GM12878 (cell line): ENCODE measurements around the gene NPM3. TPM values are rescaled to one million over a fixed set of nuclear protein-coding genes. Genes with fewer than 3 reads are reported as not detected.

ENCODE experiments used
- ASH2L ChIP-seq: fragments of 300-600, 200-600 bp; sonication (generic); IDR thresholded peaks from 2 replicates; pipeline ENCODE4 v1.6.1; 2017; ENCODE audit warnings: low read depth, mild to moderate bottlenecking, borderline replicate concordance
- CUX1 ChIP-seq: IDR thresholded peaks from 2 replicates; pipeline ENCODE4 v1.6.1; 2012; ENCODE audit warnings: improper control_type of control experiment, low read depth, low read length; ENCODE audit not compliant: insufficient replicate concordance
- FOS ChIP-seq: IDR thresholded peaks from 3 replicates; pipeline ENCODE4 v1.6.1; 2011; ENCODE audit warnings: borderline replicate concordance; ENCODE audit not compliant: insufficient read length; ENCODE audit errors: extremely low read depth
- JUNB ChIP-seq: IDR thresholded peaks from 2 replicates; pipeline ENCODE4 v1.6.1; 2016; ENCODE audit warnings: antibody characterized with exemption, mild to moderate bottlenecking
- KAT2A ChIP-seq: conservative IDR thresholded peaks from 2 replicates; pipeline ENCODE4 v1.6.1; 2011; ENCODE audit warnings: low read depth, low read length; ENCODE audit not compliant: control insufficient read depth
- NFXL1 ChIP-seq: fragments of 450-650 bp; IDR thresholded peaks from 2 replicates; pipeline ENCODE4 v1.6.1; 2017; ENCODE audit warnings: antibody characterized with exemption, mild to moderate bottlenecking, borderline replicate concordance
- NR2C1 ChIP-seq: fragments of 450-650 bp; IDR thresholded peaks from 2 replicates; pipeline ENCODE4 v1.6.1; 2017; ENCODE audit warnings: antibody characterized with exemption, mild to moderate bottlenecking, moderate library complexity
- NR2C2 ChIP-seq: IDR thresholded peaks from 2 replicates; pipeline ENCODE4 v1.6.1; 2011; ENCODE audit warnings: borderline replicate concordance, low read depth; ENCODE audit not compliant: control insufficient read depth, insufficient read length
- NRF1 ChIP-seq: conservative IDR thresholded peaks from 2 replicates; pipeline ENCODE4 v1.6.1; 2011; ENCODE audit warnings: mild to moderate bottlenecking, low read depth, low read length, improper control_type of control experiment
- SIX5 ChIP-seq: IDR thresholded peaks from 2 replicates; pipeline ENCODE4 v1.6.1; 2011; ENCODE audit warnings: mild to moderate bottlenecking, low read depth, low read length, moderate library complexity; ENCODE audit not compliant: severe bottlenecking
- SP1 ChIP-seq: IDR thresholded peaks from one replicate; pipeline ENCODE4 v1.6.1; 2011; ENCODE audit warnings: low read depth, low read length
- ZZZ3 ChIP-seq: IDR thresholded peaks from 2 replicates; pipeline ENCODE4 v1.6.1; 2011; ENCODE audit warnings: low read depth; ENCODE audit not compliant: control insufficient read depth, insufficient read length
- polyA plus RNA-seq, 11 experiments: library from polyadenylated mRNA; depleted of rRNA in 4 of 11; unstranded in 6 of 11; stranded (reverse) in 5 of 11; fragments of >200 nt; fragmentation: Nextera tagmentation in 4 of 11; fragmentation: Illumina TruSeq in 1 of 11; extraction: Ambion mirVana in 4 of 11; extraction: Trizol in 1 of 11; gene quantifications; 1 replicate in 1 of 11; 2 replicates in 10 of 11; pipeline versions ENCODE4 v1.2.1 to v1.2.3, GENCODE V29; 2011 to 2016; ENCODE audit warnings: inconsistent platforms in 2 of 11, missing spikeins in 2 of 11, low read depth in 1 of 11
- total RNA-seq, 4 experiments: library from RNA; depleted of rRNA in 3 of 4; stranded (reverse); fragments of >200 nt in 3 of 4; fragmentation: Illumina TruSeq in 1 of 4; extraction: Trizol in 1 of 4; gene quantifications; 2 replicates each; pipeline versions ENCODE4 v1.2.1 to v1.2.3, GENCODE V29; 2013 to 2021
- TF ChIP-seq, protein P1 (sequence below), 3 experiments: IDR thresholded peaks in 2 of 3; conservative IDR thresholded peaks in 1 of 3; 2 replicates each; pipeline ENCODE4 v1.5.1; 2011; ENCODE audit warnings: low read depth in 3 of 3, low read length in 3 of 3, mild to moderate bottlenecking in 3 of 3, control low read depth in 2 of 3, moderate library complexity in 2 of 3, inconsistent platforms in 1 of 3, mixed read lengths in 1 of 3; ENCODE audit not compliant: control insufficient read depth in 2 of 3, insufficient read depth in 1 of 3; ENCODE audit errors: extremely low read depth in 1 of 3
- TF ChIP-seq, protein P2 (sequence below): fragments of 450-650 bp; IDR thresholded peaks from 2 replicates; pipeline ENCODE4 v1.6.1; 2014; ENCODE audit warnings: mild to moderate bottlenecking
- TF ChIP-seq, protein P3 (sequence below): fragments of 450-650 bp; IDR thresholded peaks from 2 replicates; pipeline ENCODE4 v1.6.1; 2017; ENCODE audit warnings: mild to moderate bottlenecking, moderate library complexity

The NPM3 gene
- total and polyA plus RNA-seq, 10 of the 15 experiments (the other 5 are each of a cell fraction or from before 2014, with no cell fraction given): 13.0 to 171 (median 93.3) TPM

DNA sequence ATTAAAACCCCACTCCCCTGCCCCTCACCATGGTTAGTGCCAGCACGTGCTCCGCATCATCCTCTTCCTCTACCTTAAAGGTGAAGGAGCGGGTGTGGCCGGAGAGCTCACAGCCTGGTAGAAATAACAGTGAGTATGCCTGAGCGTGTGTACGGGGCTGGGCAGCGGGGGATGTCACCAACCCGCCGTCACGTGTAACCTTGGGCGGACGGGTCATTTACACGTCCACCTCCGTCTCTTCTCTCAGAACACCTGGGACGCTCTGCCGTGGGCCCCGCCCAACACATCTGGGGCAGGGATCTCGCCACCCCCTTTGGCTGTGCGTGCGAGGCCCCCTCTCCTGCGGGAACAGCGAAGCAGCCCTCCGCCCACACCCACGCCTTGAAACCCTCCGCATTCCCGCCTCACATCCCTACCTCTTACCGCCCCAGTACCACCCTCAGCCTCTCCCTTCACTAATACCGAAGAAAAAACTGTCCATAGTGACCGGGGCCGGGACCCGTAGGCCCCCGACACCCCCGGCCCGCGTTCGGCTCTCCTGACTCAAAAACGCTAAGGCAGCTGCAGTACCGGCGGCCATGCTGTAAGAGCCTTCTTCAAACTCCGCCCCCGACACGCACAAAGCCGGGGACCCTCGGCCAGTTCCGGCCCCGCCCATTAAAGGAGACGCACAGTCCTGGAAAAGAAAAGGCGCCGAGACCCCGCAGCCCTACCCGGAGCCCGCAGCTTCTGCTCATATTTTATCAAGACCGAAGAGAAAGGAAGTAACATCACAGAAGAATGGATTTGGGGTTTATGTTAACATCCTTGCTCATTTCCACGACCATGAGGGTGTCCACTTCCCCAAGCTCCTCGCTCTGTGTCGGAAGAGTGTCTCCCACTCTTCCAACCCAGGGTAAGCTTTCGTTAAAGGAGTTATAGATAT is at the start of gene NPM3 (continued):
- TF ChIP-seq CUX1 (no peak), SIX5 (peak; percentile 15), SP1 (peak; percentile 88), NR2C2 (no peak), NR2C1 (no peak), JUNB (no peak), NFXL1 (no peak), KAT2A (no peak), ASH2L (no peak), ZZZ3 (no peak), NRF1 (no peak), FOS (no peak)
- TF ChIP-seq, protein P1, sequence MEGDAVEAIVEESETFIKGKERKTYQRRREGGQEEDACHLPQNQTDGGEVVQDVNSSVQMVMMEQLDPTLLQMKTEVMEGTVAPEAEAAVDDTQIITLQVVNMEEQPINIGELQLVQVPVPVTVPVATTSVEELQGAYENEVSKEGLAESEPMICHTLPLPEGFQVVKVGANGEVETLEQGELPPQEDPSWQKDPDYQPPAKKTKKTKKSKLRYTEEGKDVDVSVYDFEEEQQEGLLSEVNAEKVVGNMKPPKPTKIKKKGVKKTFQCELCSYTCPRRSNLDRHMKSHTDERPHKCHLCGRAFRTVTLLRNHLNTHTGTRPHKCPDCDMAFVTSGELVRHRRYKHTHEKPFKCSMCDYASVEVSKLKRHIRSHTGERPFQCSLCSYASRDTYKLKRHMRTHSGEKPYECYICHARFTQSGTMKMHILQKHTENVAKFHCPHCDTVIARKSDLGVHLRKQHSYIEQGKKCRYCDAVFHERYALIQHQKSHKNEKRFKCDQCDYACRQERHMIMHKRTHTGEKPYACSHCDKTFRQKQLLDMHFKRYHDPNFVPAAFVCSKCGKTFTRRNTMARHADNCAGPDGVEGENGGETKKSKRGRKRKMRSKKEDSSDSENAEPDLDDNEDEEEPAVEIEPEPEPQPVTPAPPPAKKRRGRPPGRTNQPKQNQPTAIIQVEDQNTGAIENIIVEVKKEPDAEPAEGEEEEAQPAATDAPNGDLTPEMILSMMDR (IDR thresholded peaks at IDR 0.05 in 2 of 3, conservative IDR thresholded peaks at IDR 0.05 in 1 of 3; ENCODE audit: control insufficient read depth in 2 of 3, extremely low read depth in 1 of 3, insufficient read depth in 1 of 3, low read depth in 3 of 3, low read length in 3 of 3): no peak
- TF ChIP-seq, protein P2, sequence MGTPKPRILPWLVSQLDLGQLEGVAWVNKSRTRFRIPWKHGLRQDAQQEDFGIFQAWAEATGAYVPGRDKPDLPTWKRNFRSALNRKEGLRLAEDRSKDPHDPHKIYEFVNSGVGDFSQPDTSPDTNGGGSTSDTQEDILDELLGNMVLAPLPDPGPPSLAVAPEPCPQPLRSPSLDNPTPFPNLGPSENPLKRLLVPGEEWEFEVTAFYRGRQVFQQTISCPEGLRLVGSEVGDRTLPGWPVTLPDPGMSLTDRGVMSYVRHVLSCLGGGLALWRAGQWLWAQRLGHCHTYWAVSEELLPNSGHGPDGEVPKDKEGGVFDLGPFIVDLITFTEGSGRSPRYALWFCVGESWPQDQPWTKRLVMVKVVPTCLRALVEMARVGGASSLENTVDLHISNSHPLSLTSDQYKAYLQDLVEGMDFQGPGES: no peak
- TF ChIP-seq, protein P3, sequence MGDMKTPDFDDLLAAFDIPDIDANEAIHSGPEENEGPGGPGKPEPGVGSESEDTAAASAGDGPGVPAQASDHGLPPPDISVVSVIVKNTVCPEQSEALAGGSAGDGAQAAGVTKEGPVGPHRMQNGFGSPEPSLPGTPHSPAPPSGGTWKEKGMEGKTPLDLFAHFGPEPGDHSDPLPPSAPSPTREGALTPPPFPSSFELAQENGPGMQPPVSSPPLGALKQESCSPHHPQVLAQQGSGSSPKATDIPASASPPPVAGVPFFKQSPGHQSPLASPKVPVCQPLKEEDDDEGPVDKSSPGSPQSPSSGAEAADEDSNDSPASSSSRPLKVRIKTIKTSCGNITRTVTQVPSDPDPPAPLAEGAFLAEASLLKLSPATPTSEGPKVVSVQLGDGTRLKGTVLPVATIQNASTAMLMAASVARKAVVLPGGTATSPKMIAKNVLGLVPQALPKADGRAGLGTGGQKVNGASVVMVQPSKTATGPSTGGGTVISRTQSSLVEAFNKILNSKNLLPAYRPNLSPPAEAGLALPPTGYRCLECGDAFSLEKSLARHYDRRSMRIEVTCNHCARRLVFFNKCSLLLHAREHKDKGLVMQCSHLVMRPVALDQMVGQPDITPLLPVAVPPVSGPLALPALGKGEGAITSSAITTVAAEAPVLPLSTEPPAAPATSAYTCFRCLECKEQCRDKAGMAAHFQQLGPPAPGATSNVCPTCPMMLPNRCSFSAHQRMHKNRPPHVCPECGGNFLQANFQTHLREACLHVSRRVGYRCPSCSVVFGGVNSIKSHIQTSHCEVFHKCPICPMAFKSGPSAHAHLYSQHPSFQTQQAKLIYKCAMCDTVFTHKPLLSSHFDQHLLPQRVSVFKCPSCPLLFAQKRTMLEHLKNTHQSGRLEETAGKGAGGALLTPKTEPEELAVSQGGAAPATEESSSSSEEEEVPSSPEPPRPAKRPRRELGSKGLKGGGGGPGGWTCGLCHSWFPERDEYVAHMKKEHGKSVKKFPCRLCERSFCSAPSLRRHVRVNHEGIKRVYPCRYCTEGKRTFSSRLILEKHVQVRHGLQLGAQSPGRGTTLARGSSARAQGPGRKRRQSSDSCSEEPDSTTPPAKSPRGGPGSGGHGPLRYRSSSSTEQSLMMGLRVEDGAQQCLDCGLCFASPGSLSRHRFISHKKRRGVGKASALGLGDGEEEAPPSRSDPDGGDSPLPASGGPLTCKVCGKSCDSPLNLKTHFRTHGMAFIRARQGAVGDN: no peak
